Naive thymus-derived CD4-positive, alpha-beta T cell (primary cell): ENCODE results near the gene ELFN2. TPM values are rescaled to one million over a fixed set of nuclear protein-coding genes. Genes with fewer than 3 reads are reported as not detected.
A peak's percentile ranks its signal among the peaks of the same experiment; 100 is the strongest.

Source experiments
- ATAC-seq: fragments of 150-1000 bp; cut with Tn5 transposase; 2 replicates; pipeline ENCODE4 v1.10.0; 2021; ENCODE audit warnings: mild to moderate bottlenecking, moderate library complexity
- CTCF ChIA-PET: fragments of 350-600 bp; sonication (Branson Sonifier 250); formaldehyde crosslinking; loops from one replicate; lab custom pipeline; 2021; ENCODE audit warnings: antibody characterized with exemption; lab: Charles Lee
- POLR2A ChIA-PET: fragments of 350-600 bp; sonication (Branson Sonifier 250); formaldehyde crosslinking; loops from one replicate; lab custom pipeline; 2021; ENCODE audit warnings: antibody characterized with exemption, inconsistent platforms; lab: Charles Lee
- DNase-seq, 9 donors: peaks; one replicate each; pipeline versions ENCODE4 v3.0.0 to v3.0.0-alpha.2; 2020 to 2022; ENCODE audit warnings: mixed read lengths in 1 of 9
- H3K27ac ChIP-seq: one replicate; pipeline ENCODE4 v1.7.0; 2013; ENCODE audit warnings: mild to moderate bottlenecking, low read depth, low read length, moderate library complexity
- H3K27me3 ChIP-seq, 2 donors: one replicate each; pipeline ENCODE4 v1.7.0; 2013; ENCODE audit warnings: low read length in 2 of 2, mild to moderate bottlenecking in 2 of 2, moderate library complexity in 2 of 2; ENCODE audit not compliant: control insufficient read depth in 2 of 2, insufficient read depth in 2 of 2
- H3K36me3 ChIP-seq, 3 experiments: 1 replicate in 2 of 3; 2 replicates in 1 of 3; pipeline ENCODE4 v1.7.0; 2013; ENCODE audit warnings: low read length in 3 of 3, mild to moderate bottlenecking in 3 of 3, moderate library complexity in 1 of 3; ENCODE audit not compliant: insufficient read depth in 3 of 3, control insufficient read depth in 2 of 3
- H3K4me1 ChIP-seq, 2 donors: one replicate each; pipeline ENCODE4 v1.7.0; 2013; ENCODE audit warnings: low read length in 2 of 2, mild to moderate bottlenecking in 2 of 2, moderate library complexity in 1 of 2; ENCODE audit not compliant: control insufficient read depth in 2 of 2, insufficient read depth in 2 of 2
- H3K4me3 ChIP-seq: 2 replicates; pipeline ENCODE4 v1.7.0; 2013; ENCODE audit warnings: mild to moderate bottlenecking, low read length
- H3K9me3 ChIP-seq, 3 experiments: 1 replicate in 2 of 3; 2 replicates in 1 of 3; pipeline ENCODE4 v1.7.0; 2013; ENCODE audit warnings: low read length in 3 of 3; ENCODE audit not compliant: control insufficient read depth in 2 of 3
- H3K27ac Mint-ChIP-seq, 9 donors: one replicate each; pipeline ENCODE4 v1.8.0; 2020 to 2022; ENCODE audit warnings: mixed read lengths in 9 of 9, mild to moderate bottlenecking in 8 of 9, moderate library complexity in 5 of 9, inconsistent platforms in 2 of 9
- H3K27me3 Mint-ChIP-seq, 5 donors: one replicate each; pipeline ENCODE4 v1.8.0; 2021 to 2022; ENCODE audit warnings: mixed read lengths in 5 of 5, mild to moderate bottlenecking in 1 of 5
- H3K36me3 Mint-ChIP-seq, 5 donors: one replicate each; pipeline ENCODE4 v1.8.0; 2020 to 2022; ENCODE audit warnings: mixed read lengths in 5 of 5, mild to moderate bottlenecking in 3 of 5, inconsistent platforms in 1 of 5
- H3K4me1 Mint-ChIP-seq, 7 donors: one replicate each; pipeline ENCODE4 v1.8.0; 2020 to 2022; ENCODE audit warnings: mixed read lengths in 7 of 7, mild to moderate bottlenecking in 3 of 7, inconsistent platforms in 1 of 7
- H3K4me3 Mint-ChIP-seq, 10 donors: one replicate each; pipeline ENCODE4 v1.8.0; 2020 to 2022; ENCODE audit warnings: mild to moderate bottlenecking in 10 of 10, mixed read lengths in 10 of 10, moderate library complexity in 6 of 10, inconsistent platforms in 2 of 10
- H3K9me3 Mint-ChIP-seq, 11 donors: one replicate each; pipeline ENCODE4 v1.8.0; 2020 to 2022; ENCODE audit warnings: mixed read lengths in 11 of 11, mild to moderate bottlenecking in 4 of 11, inconsistent platforms in 1 of 11, moderate library complexity in 1 of 11
- intact Hi-C, 2 donors: fragments of 100-400 bp; cut with micrococcal nuclease; formaldehyde crosslinking; loops; one replicate each; pipeline ENCODE4 v1.15.1; 2023
- polyA plus RNA-seq, 2 donors: library from polyadenylated mRNA; unstranded; fragments of 300-500 nt; fragmentation: Illumina TruSeq; gene quantifications; one replicate each; pipeline ENCODE4 v1.2.3, GENCODE V29; 2021
- total RNA-seq, 6 experiments: library from RNA in 5 of 6; stranded (reverse) in 5 of 6; gene quantifications; 1 replicate in 5 of 6; 2 replicates in 1 of 6; pipeline ENCODE4 v1.2.3 and lab custom pipeline; 2021 to 2026

ELFN2 gene
- total and polyA plus RNA-seq, 7 experiments from 2014 or later, result 0.10 to 0.66 (median 0.57) TPM; not detected in 2

GRCh38 chr22:37433786-37434185 lies 6.5 kb upstream of the ELFN2 start:
- no peak overlapping the region for H3K27ac Mint-ChIP-seq
- peaks cover 0 to 21% (median 0%) of the 10 kb centered on the region in 7 donors for H3K4me1 Mint-ChIP-seq
- peaks cover 0 to 13% (median 0%) of the 10 kb centered on the region in 5 donors for H3K36me3 Mint-ChIP-seq
- POLR2A ChIA-PET, result no interaction called here
- no peak overlapping the region for H3K4me3 Mint-ChIP-seq
- Histone ChIP-seq H3K9me3 (no peaks in the 10 kb centered on the region), H3K4me1 (no peaks in the 10 kb centered on the region), H3K4me3 (no peak overlapping the region), H3K27ac (no peak overlapping the region), H3K27me3 (peaks cover 4% of the 10 kb centered on the region in 2 donors), H3K36me3 (no peaks in the 10 kb centered on the region)
- ATAC-seq (no peak), DNase-seq (no peak)
- H3K27me3 Mint-ChIP-seq, result peaks cover 10 to 44% (median 31%) of the 10 kb centered on the region in 5 donors
- CTCF ChIA-PET, result interaction anchor here (0.6 kb wide), 2 partner anchors 173 to 420 kb away, joined by 3 to 4 read pairs; no protein-coding TSS in a partner anchor
- H3K9me3 Mint-ChIP-seq, result peaks cover 0 to 8% (median 0%) of the 10 kb centered on the region in 11 donors
- intact Hi-C loops, result no loop called here

- peak overlapping the region in 1 of 9 donors; percentile 32 for H3K27ac Mint-ChIP-seq
- ChIA-PET CTCF (no interaction called here), POLR2A (no interaction called here)
- H3K36me3 ChIP-seq, result no peaks in the 10 kb centered on the region
- H3K9me3 ChIP-seq, result no peaks in the 10 kb centered on the region
- peaks cover 0 to 25% (median 0%) of the 10 kb centered on the region in 7 donors for H3K4me1 Mint-ChIP-seq
- H3K27ac ChIP-seq, result no peak overlapping the region
- H3K9me3 Mint-ChIP-seq, result peaks cover 0 to 8% (median 0%) of the 10 kb centered on the region in 11 donors
- H3K36me3 Mint-ChIP-seq, result peaks cover 0 to 13% (median 0%) of the 10 kb centered on the region in 5 donors
- peaks cover 21 to 49% (median 38%) of the 10 kb centered on the region in 5 donors for H3K27me3 Mint-ChIP-seq
- DNase-seq (no peak), ATAC-seq (no peak)
- peaks cover 12 to 14% of the 10 kb centered on the region in 2 donors for H3K27me3 ChIP-seq
- no peak overlapping the region for H3K4me3 ChIP-seq
- peak overlapping the region in 1 of 10 donors; percentile 15 for H3K4me3 Mint-ChIP-seq
- intact Hi-C loops, result no loop called here
- H3K4me1 ChIP-seq, result peaks cover 4 to 8% of the 10 kb centered on the region in 2 donors
These were observed 5.4 kb upstream of the ELFN2 start for GRCh38 chr22:37432708-37433054.

GRCh38 chr22:37431801-37432707 lies 4.8 kb upstream of the ELFN2 start:
- ChIA-PET CTCF (interaction anchor here (0.7 to 4.1 kb wide), 4 partner anchors 23 to 165 kb away, joined by 4 to 33 read pairs (median 6); no protein-coding TSS in a partner anchor), POLR2A (interaction anchor here (0.6 to 1.0 kb wide), 2 partner anchors 110 to 118 kb away, joined by 3 to 4 read pairs; no protein-coding TSS in a partner anchor)
- H3K4me1 ChIP-seq, result peaks cover 5 to 8% of the 10 kb centered on the region in 2 donors
- Mint-ChIP-seq H3K9me3 (peaks cover 0 to 8% (median 0%) of the 10 kb centered on the region in 11 donors), H3K27ac (no peak overlapping the region), H3K27me3 (peaks cover 22 to 45% (median 38%) of the 10 kb centered on the region in 5 donors), H3K36me3 (peaks cover 0 to 13% (median 0%) of the 10 kb centered on the region in 5 donors), H3K4me1 (peaks cover 0 to 25% (median 0%) of the 10 kb centered on the region in 7 donors), H3K4me3 (no peak overlapping the region)
- no peak overlapping the region for H3K4me3 ChIP-seq
- H3K9me3 ChIP-seq, result no peaks in the 10 kb centered on the region
- peaks cover 12 to 14% of the 10 kb centered on the region in 2 donors for H3K27me3 ChIP-seq
- intact Hi-C loops, result no loop called here
- ATAC-seq (peak; percentile 58), DNase-seq (peak in 1 of 9 donors; percentile 48)
- H3K27ac ChIP-seq, result no peak overlapping the region
- H3K36me3 ChIP-seq, result no peaks in the 10 kb centered on the region

- H3K27me3 ChIP-seq, result peaks cover 12 to 14% of the 10 kb centered on the region in 2 donors
- no peak overlapping the region for H3K27ac ChIP-seq
- H3K4me3 Mint-ChIP-seq, result no peak overlapping the region
- intact Hi-C loops, result no loop called here
- ATAC-seq (no peak), DNase-seq (no peak)
- H3K4me1 ChIP-seq, result peaks cover 5 to 8% of the 10 kb centered on the region in 2 donors
- H3K27me3 Mint-ChIP-seq, result peaks cover 29 to 50% (median 38%) of the 10 kb centered on the region in 5 donors
- H3K4me3 ChIP-seq, result no peak overlapping the region
- H3K27ac Mint-ChIP-seq, result no peak overlapping the region
- H3K36me3 ChIP-seq, result no peaks in the 10 kb centered on the region
- peaks cover 0 to 8% (median 0%) of the 10 kb centered on the region in 11 donors for H3K9me3 Mint-ChIP-seq
- H3K36me3 Mint-ChIP-seq, result peaks cover 0 to 13% (median 0%) of the 10 kb centered on the region in 5 donors
- peaks cover 0 to 25% (median 0%) of the 10 kb centered on the region in 7 donors for H3K4me1 Mint-ChIP-seq
- H3K9me3 ChIP-seq, result no peaks in the 10 kb centered on the region
- CTCF ChIA-PET, result interaction anchor here (0.5 to 4.1 kb wide), 7 partner anchors 24 to 164 kb away, joined by 3 to 33 read pairs (median 5); no protein-coding TSS in a partner anchor
- POLR2A ChIA-PET, result interaction anchor here (0.6 to 1.0 kb wide), 2 partner anchors 109 to 118 kb away, joined by 3 to 4 read pairs; no protein-coding TSS in a partner anchor
These were observed 4.1 kb upstream of the ELFN2 start for GRCh38 chr22:37431366-37431765.

- Histone ChIP-seq H3K36me3 (no peaks in the 10 kb centered on the region), H3K9me3 (no peaks in the 10 kb centered on the region), H3K27me3 (peaks cover 12 to 14% of the 10 kb centered on the region in 2 donors), H3K4me1 (peaks cover 5 to 8% of the 10 kb centered on the region in 2 donors), H3K27ac (no peak overlapping the region), H3K4me3 (no peak overlapping the region)
- ATAC-seq, result no peak
- Mint-ChIP-seq H3K36me3 (peaks cover 0 to 13% (median 0%) of the 10 kb centered on the region in 5 donors), H3K4me3 (no peak overlapping the region), H3K4me1 (peaks cover 0 to 25% (median 0%) of the 10 kb centered on the region in 7 donors), H3K27me3 (peaks cover 34 to 55% (median 42%) of the 10 kb centered on the region in 5 donors), H3K27ac (no peak overlapping the region), H3K9me3 (peaks cover 0 to 8% (median 0%) of the 10 kb centered on the region in 11 donors)
- DNase-seq, result no peak
- intact Hi-C loops, result no loop called here
- POLR2A ChIA-PET, result interaction anchor here (1.0 to 1.2 kb wide), 2 partner anchors 109 to 115 kb away, joined by 4 read pairs; no protein-coding TSS in a partner anchor
- CTCF ChIA-PET, result interaction anchor here (0.5 to 4.1 kb wide), 10 partner anchors 24 to 301 kb away, joined by 3 to 33 read pairs (median 4); no protein-coding TSS in a partner anchor
These were observed 3.7 kb upstream of the ELFN2 start for GRCh38 chr22:37430941-37431340.
